ENCODE measurements around the gene ASB15.

Gene ASB15

DNA sequence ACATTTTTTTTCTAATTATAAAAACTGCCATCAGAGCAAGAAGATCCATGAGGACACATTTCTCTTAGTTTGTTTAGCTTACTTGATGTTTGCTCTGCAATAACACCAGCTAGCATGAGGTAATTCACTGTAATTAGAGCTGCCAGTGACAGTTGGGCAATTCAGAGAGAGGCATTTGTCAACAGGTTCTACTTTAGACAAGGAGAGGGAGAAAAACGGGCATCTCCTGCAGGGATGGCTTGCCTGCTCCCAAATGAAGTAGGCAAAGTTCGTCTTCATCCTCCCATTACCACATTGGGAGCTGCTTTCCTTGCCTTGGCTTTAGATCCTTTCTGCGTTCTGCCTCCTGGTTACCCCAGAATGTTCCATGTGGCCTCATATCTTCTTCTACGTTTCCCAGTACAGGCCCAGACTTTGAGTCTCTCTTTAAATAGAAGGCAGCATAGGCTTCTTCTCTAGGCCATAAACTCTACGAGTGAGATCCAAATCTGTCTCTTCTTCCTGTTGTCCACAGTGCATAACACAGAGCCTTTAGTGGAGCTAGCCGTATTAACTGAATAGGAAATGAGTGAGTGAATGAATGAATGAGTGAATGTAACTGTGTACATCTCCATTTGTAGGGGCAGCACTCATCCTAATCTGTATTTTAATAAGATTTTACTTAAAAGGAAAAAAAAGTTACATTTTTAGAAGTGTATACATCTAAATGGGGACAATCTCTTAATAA lies 21.2 kb downstream of the ASB15 start:
- H3K4me1 ChIP-seq (ENCODE audit: low read length), result no peaks in the 10 kb centered on the region
- H3K4me2 ChIP-seq (ENCODE audit: low read depth, low read length), result no peak overlapping the region
- H3F3A ChIP-seq (ENCODE audit: insufficient read depth, low read length), result no peaks in the 10 kb centered on the region
- no peaks in the 10 kb centered on the region for H3K9me2 ChIP-seq (replicated peaks; ENCODE audit: insufficient read depth, low read length)
- no peaks in the 10 kb centered on the region for H4K20me1 ChIP-seq (ENCODE audit: insufficient read depth, low read length)
- TF ChIP-seq EZH2phosphoT487 (IDR thresholded peaks at IDR 0.05; ENCODE audit: low read length), result no peak
- TF ChIP-seq, protein P1, sequence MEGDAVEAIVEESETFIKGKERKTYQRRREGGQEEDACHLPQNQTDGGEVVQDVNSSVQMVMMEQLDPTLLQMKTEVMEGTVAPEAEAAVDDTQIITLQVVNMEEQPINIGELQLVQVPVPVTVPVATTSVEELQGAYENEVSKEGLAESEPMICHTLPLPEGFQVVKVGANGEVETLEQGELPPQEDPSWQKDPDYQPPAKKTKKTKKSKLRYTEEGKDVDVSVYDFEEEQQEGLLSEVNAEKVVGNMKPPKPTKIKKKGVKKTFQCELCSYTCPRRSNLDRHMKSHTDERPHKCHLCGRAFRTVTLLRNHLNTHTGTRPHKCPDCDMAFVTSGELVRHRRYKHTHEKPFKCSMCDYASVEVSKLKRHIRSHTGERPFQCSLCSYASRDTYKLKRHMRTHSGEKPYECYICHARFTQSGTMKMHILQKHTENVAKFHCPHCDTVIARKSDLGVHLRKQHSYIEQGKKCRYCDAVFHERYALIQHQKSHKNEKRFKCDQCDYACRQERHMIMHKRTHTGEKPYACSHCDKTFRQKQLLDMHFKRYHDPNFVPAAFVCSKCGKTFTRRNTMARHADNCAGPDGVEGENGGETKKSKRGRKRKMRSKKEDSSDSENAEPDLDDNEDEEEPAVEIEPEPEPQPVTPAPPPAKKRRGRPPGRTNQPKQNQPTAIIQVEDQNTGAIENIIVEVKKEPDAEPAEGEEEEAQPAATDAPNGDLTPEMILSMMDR (IDR thresholded peaks at IDR 0.05; ENCODE audit: low read length), result no peak
- TF ChIP-seq EZH2 (optimal IDR thresholded peaks at IDR 0.05; ENCODE audit: low read depth, low read length), result no peak
- DNase-seq, result no peak
- no peaks in the 10 kb centered on the region for H3K9me3 ChIP-seq (replicated peaks; ENCODE audit: insufficient read depth, low read length)
- no peak overlapping the region for H3K9ac ChIP-seq (ENCODE audit: low read length)
- no peaks in the 10 kb centered on the region for H3K27me3 ChIP-seq (replicated peaks; ENCODE audit: insufficient read depth, low read length)
- H3K36me3 ChIP-seq (replicated peaks; ENCODE audit: insufficient read depth, low read length), result no peaks in the 10 kb centered on the region
- H2AFZ ChIP-seq (ENCODE audit: low read length), result no peak overlapping the region
- H3K4me3 ChIP-seq (ENCODE audit: low read length), result no peak overlapping the region
- no peaks in the 10 kb centered on the region for H3K79me2 ChIP-seq (ENCODE audit: low read length)
- no peak overlapping the region for H3K27ac ChIP-seq (ENCODE audit: low read length)

DNA sequence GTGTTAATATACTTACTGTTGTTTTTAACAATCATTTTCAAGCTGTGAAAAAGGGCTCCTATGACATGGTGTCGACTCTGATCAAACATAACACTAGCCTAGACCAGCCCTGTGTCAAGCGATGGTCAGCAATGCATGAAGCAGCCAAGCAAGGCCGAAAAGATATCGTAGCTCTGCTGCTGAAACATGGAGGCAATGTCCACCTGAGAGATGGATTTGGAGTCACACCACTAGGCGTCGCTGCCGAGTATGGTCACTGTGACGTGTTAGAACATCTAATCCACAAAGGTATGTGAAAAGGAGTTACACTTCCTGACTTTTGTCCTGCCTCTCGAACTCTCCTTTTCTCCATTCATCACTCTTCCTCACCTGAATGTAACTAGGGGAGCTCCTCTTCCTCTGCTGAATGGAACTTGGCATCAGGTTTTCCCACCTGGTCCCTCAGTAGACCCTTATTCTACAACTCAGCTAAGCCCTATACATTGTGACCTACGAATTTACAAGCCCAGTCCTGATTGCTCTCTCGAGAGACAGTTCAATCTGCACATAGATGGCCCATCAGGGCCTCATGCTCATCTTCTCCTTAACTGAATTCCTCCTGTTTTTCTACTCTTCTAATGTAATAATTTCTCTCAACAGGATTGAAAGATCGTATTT lies 23.0 kb downstream of the ASB15 start:
- Histone ChIP-seq H3K4me2 (ENCODE audit: low read depth, low read length) (peak overlapping the region; percentile 13; the same call in 1 of the 2 replicates), H3K27ac (ENCODE audit: low read length) (no peak overlapping the region), H3K4me3 (ENCODE audit: low read length) (no peak overlapping the region), H2AFZ (ENCODE audit: low read length) (peak overlapping the region; percentile 61), H3K4me1 (ENCODE audit: low read length) (no peaks in the 10 kb centered on the region), H3K27me3 (replicated peaks; ENCODE audit: insufficient read depth, low read length) (no peaks in the 10 kb centered on the region), H3K9ac (ENCODE audit: low read length) (no peak overlapping the region), H4K20me1 (ENCODE audit: insufficient read depth, low read length) (no peaks in the 10 kb centered on the region), H3K9me3 (replicated peaks; ENCODE audit: insufficient read depth, low read length) (no peaks in the 10 kb centered on the region), H3K36me3 (replicated peaks; ENCODE audit: insufficient read depth, low read length) (no peaks in the 10 kb centered on the region), H3K9me2 (replicated peaks; ENCODE audit: insufficient read depth, low read length) (no peaks in the 10 kb centered on the region), H3F3A (ENCODE audit: insufficient read depth, low read length) (no peaks in the 10 kb centered on the region), H3K79me2 (ENCODE audit: low read length) (no peaks in the 10 kb centered on the region)
- no peak for TF ChIP-seq EZH2phosphoT487 (IDR thresholded peaks at IDR 0.05; ENCODE audit: low read length)
- TF ChIP-seq, protein P1 (IDR thresholded peaks at IDR 0.05; ENCODE audit: low read length), result peak; percentile 98
- no peak for TF ChIP-seq EZH2 (optimal IDR thresholded peaks at IDR 0.05; ENCODE audit: low read depth, low read length)
- peak; percentile 85 for DNase-seq

DNA sequence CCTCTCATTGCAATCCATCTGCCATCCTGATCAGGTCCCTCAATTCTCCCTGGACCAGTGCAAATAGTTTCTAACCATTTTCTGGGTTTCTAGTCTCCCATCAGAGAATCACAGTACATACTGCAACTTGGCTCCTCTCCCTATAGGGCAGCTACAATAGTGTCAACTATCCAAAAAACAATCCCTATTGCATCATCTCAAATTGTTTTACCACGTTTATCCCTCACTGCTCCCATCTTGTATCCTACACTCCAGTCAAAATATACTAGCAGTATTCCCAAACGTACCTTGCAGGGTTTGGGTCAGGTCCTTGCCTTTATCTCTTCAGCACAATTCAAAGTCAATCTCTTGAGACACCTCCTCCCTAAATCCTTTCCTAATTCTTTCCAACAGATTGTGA lies 23.6 kb downstream of the ASB15 start:
- H3K4me1 ChIP-seq (ENCODE audit: low read length), result no peaks in the 10 kb centered on the region
- no peak overlapping the region for H3K9ac ChIP-seq (ENCODE audit: low read length)
- no peaks in the 10 kb centered on the region for H3K9me3 ChIP-seq (replicated peaks; ENCODE audit: insufficient read depth, low read length)
- no peak overlapping the region for H3K4me3 ChIP-seq (ENCODE audit: low read length)
- TF ChIP-seq EZH2phosphoT487 (IDR thresholded peaks at IDR 0.05; ENCODE audit: low read length), result no peak
- TF ChIP-seq EZH2 (optimal IDR thresholded peaks at IDR 0.05; ENCODE audit: low read depth, low read length), result no peak
- TF ChIP-seq, protein P1 (IDR thresholded peaks at IDR 0.05; ENCODE audit: low read length), result no peak
- no peaks in the 10 kb centered on the region for H3K36me3 ChIP-seq (replicated peaks; ENCODE audit: insufficient read depth, low read length)
- no peaks in the 10 kb centered on the region for H3K27me3 ChIP-seq (replicated peaks; ENCODE audit: insufficient read depth, low read length)
- no peaks in the 10 kb centered on the region for H3K79me2 ChIP-seq (ENCODE audit: low read length)
- H3K4me2 ChIP-seq (ENCODE audit: low read depth, low read length), result no peak overlapping the region
- H4K20me1 ChIP-seq (ENCODE audit: insufficient read depth, low read length), result no peaks in the 10 kb centered on the region
- no peaks in the 10 kb centered on the region for H3K9me2 ChIP-seq (replicated peaks; ENCODE audit: insufficient read depth, low read length)
- no peak overlapping the region for H3K27ac ChIP-seq (ENCODE audit: low read length)
- no peak for DNase-seq
- H2AFZ ChIP-seq (ENCODE audit: low read length), result no peak overlapping the region; the same call in 1 of the 2 replicates
- H3F3A ChIP-seq (ENCODE audit: insufficient read depth, low read length), result no peaks in the 10 kb centered on the region
